OCI-LY7 (cell line): ENCODE measurements around the gene SRC. TPM values are rescaled to one million over a fixed set of nuclear protein-coding genes. Genes with fewer than 3 reads are reported as not detected.

Source experiments
- BruUV-seq: library from RNA; stranded (reverse); fragments of 400-500 nt; replicated peaks from 2 replicates; lab custom pipeline; 2021; lab: Mats Ljungman, UMichigan
- CTCF ChIA-PET: fragments of 300-600 bp; sonication (Branson Sonifier 250); formaldehyde crosslinking; loops from one replicate; lab custom pipeline; 2022; ENCODE audit warnings: antibody characterized with exemption; ENCODE audit not compliant: unreplicated experiment; lab: Charles Lee
- POLR2A ChIA-PET: fragments of 300-600 bp; sonication (Branson Sonifier 250); formaldehyde crosslinking; loops from one replicate; lab custom pipeline; 2022; ENCODE audit warnings: antibody characterized with exemption; lab: Charles Lee
- DNase-seq: peaks from one replicate; pipeline ENCODE4 v3.0.0-alpha.2; 2015; ENCODE audit warnings: low spot score
- H2AFZ ChIP-seq: fragments of 200-600 bp; sonication (generic), shearing (Covaris generic); 2 replicates; pipeline ENCODE4 v1.6.1; 2014; ENCODE audit warnings: mild to moderate bottlenecking, antibody characterized with exemption, low read length, moderate library complexity
- H3K27ac ChIP-seq: fragments of 200-600 bp; sonication (generic); 2 replicates; pipeline ENCODE4 v1.5.1; 2014; ENCODE audit warnings: mixed run types, low read depth, mild to moderate bottlenecking, moderate library complexity, low read length, inconsistent platforms; ENCODE audit not compliant: poor library complexity, severe bottlenecking
- H3K36me3 ChIP-seq: fragments of 200-600 bp; sonication (generic); 2 replicates; pipeline ENCODE4 v1.6.1; 2014; ENCODE audit warnings: mild to moderate bottlenecking, antibody characterized with exemption, low read length, moderate library complexity, mixed read lengths; ENCODE audit not compliant: insufficient read depth
- H3K4me1 ChIP-seq: fragments of 200-600 bp; sonication (generic); 2 replicates; pipeline ENCODE4 v1.5.1; 2014; ENCODE audit warnings: mild to moderate bottlenecking, low read length; ENCODE audit not compliant: insufficient read depth, poor library complexity, severe bottlenecking
- H3K4me2 ChIP-seq: fragments of 200-600 bp; sonication (generic); 2 replicates; pipeline ENCODE4 v1.6.1; 2014; ENCODE audit warnings: mild to moderate bottlenecking, low read length
- H3K4me3 ChIP-seq: fragments of 200-600 bp; sonication (generic); 2 replicates; pipeline ENCODE4 v1.5.1; 2014; ENCODE audit warnings: mild to moderate bottlenecking, low read depth, low read length; ENCODE audit not compliant: poor library complexity, severe bottlenecking
- H3K79me2 ChIP-seq: fragments of 200-600 bp; sonication (generic); 2 replicates; pipeline ENCODE4 v1.6.1; 2016; ENCODE audit warnings: low read depth, mild to moderate bottlenecking, low read length, moderate library complexity, mixed read lengths; ENCODE audit not compliant: insufficient read depth
- H3K9me2 ChIP-seq: fragments of 200-600 bp; sonication (generic); 2 replicates; pipeline ENCODE4 v1.6.1; 2016; ENCODE audit warnings: mild to moderate bottlenecking, low read length, mixed read lengths; ENCODE audit not compliant: insufficient read depth
- H3K9me3 ChIP-seq: fragments of 200-600 bp; sonication (generic); 2 replicates; pipeline ENCODE4 v1.6.1; 2014; ENCODE audit warnings: mild to moderate bottlenecking, mixed run types, low read length, mixed read lengths
- H4K20me1 ChIP-seq: fragments of 200-600 bp; sonication (generic); 2 replicates; pipeline ENCODE4 v1.6.1; 2014; ENCODE audit warnings: mild to moderate bottlenecking, antibody characterized with exemption, low read length, moderate library complexity, mixed read lengths; ENCODE audit not compliant: insufficient read depth
- CTCF ChIP-seq: fragments of 200-600 bp; sonication (generic); conservative IDR thresholded peaks from 2 replicates; pipeline ENCODE4 v1.5.1; 2014; ENCODE audit warnings: mild to moderate bottlenecking, antibody characterized with exemption, low read length, moderate library complexity, mixed read lengths
- EZH2phosphoT487 ChIP-seq: fragments of 200-600 bp; sonication (generic); IDR thresholded peaks from 2 replicates; pipeline ENCODE4 v1.6.1; 2018; ENCODE audit warnings: low read depth, borderline replicate concordance, mild to moderate bottlenecking, mixed run types, antibody characterized with exemption, low read length, moderate library complexity, mixed read lengths
- intact Hi-C: fragments of 100-400 bp; cut with micrococcal nuclease; formaldehyde crosslinking; loops from one replicate; pipeline ENCODE4 v1.10.0; 2022; ENCODE audit not compliant: unreplicated experiment
- total RNA-seq, 2 experiments: library from RNA; depleted of rRNA in 1 of 2; stranded (reverse); fragments of >200 nt in 1 of 2; shearing (Covaris generic) in 1 of 2; gene quantifications; 2 replicates each; pipeline ENCODE4 v1.2.3, GENCODE V29; 2014 to 2022

The SRC gene
- total RNA-seq, 2 experiments from 2014 or later = 0.72 to 3.7 TPM

GRCh38 chr20:37450344-37450743 is 104.4 kb downstream of the SRC start:
- Histone ChIP-seq H4K20me1 (no peaks in the 10 kb centered on the region), H3K9me2 (no peaks in the 10 kb centered on the region), H2AFZ (no peak overlapping the region), H3K4me1 (no peaks in the 10 kb centered on the region), H3K36me3 (no peaks in the 10 kb centered on the region), H3K4me2 (no peak overlapping the region), H3K27ac (no peak overlapping the region), H3K79me2 (no peaks in the 10 kb centered on the region), H3K4me3 (no peak overlapping the region), H3K9me3 (no peaks in the 10 kb centered on the region)
- POLR2A ChIA-PET = no interaction called here
- no peak for TF ChIP-seq CTCF
- TF ChIP-seq EZH2phosphoT487 = no peak
- intact Hi-C loops = no loop called here
- DNase-seq = no peak
- no TSS peak for BruUV-seq
- CTCF ChIA-PET = no interaction called here

- Histone ChIP-seq H4K20me1 (no peaks in the 10 kb centered on the region), H3K4me3 (no peak overlapping the region), H3K36me3 (no peaks in the 10 kb centered on the region), H3K9me2 (no peaks in the 10 kb centered on the region), H3K27ac (no peak overlapping the region), H3K9me3 (no peaks in the 10 kb centered on the region), H3K4me2 (no peak overlapping the region), H2AFZ (no peak overlapping the region), H3K79me2 (no peaks in the 10 kb centered on the region), H3K4me1 (no peaks in the 10 kb centered on the region)
- no TSS peak for BruUV-seq
- no peak for DNase-seq
- CTCF ChIA-PET = no interaction called here
- TF ChIP-seq EZH2phosphoT487 (no peak), CTCF (no peak)
- POLR2A ChIA-PET = no interaction called here
- intact Hi-C loops = no loop called here
These were observed 105.7 kb downstream of the SRC start for GRCh38 chr20:37451616-37452015.

GRCh38 chr20:37452236-37452635 is 106.3 kb downstream of the SRC start:
- ChIA-PET POLR2A (no interaction called here), CTCF (no interaction called here)
- Histone ChIP-seq H2AFZ (no peak overlapping the region), H3K9me3 (no peaks in the 10 kb centered on the region), H3K27ac (no peak overlapping the region), H3K79me2 (no peaks in the 10 kb centered on the region), H3K4me2 (no peak overlapping the region), H3K36me3 (no peaks in the 10 kb centered on the region), H3K4me3 (no peak overlapping the region), H4K20me1 (no peaks in the 10 kb centered on the region), H3K9me2 (no peaks in the 10 kb centered on the region), H3K4me1 (no peaks in the 10 kb centered on the region)
- no peak for DNase-seq
- TF ChIP-seq EZH2phosphoT487 (no peak), CTCF (no peak)
- intact Hi-C loops = no loop called here
- BruUV-seq = no TSS peak
